Activated CD4-positive, alpha-beta T cell treated with anti-CD3 and anti-CD28 coated beads, Interleukin-2, amount 50 U/mL, for 24 hours (primary cell): ENCODE results near the gene RITA1.
"Not testable (repeated sequence)": the region's sequence is repeated elsewhere in the genome, so short reads cannot be mapped to it uniquely, and the experiment has no call there.

Experiments used
- DNase-seq, 2 donors: peaks; one replicate each; pipeline ENCODE4 v3.0.0-alpha.2; 2020; ENCODE audit warnings: low read depth in 1 of 2, low spot score in 1 of 2

The RITA1 gene, protein sequence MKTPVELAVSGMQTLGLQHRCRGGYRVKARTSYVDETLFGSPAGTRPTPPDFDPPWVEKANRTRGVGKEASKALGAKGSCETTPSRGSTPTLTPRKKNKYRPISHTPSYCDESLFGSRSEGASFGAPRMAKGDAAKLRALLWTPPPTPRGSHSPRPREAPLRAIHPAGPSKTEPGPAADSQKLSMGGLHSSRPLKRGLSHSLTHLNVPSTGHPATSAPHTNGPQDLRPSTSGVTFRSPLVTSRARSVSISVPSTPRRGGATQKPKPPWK

DNA sequence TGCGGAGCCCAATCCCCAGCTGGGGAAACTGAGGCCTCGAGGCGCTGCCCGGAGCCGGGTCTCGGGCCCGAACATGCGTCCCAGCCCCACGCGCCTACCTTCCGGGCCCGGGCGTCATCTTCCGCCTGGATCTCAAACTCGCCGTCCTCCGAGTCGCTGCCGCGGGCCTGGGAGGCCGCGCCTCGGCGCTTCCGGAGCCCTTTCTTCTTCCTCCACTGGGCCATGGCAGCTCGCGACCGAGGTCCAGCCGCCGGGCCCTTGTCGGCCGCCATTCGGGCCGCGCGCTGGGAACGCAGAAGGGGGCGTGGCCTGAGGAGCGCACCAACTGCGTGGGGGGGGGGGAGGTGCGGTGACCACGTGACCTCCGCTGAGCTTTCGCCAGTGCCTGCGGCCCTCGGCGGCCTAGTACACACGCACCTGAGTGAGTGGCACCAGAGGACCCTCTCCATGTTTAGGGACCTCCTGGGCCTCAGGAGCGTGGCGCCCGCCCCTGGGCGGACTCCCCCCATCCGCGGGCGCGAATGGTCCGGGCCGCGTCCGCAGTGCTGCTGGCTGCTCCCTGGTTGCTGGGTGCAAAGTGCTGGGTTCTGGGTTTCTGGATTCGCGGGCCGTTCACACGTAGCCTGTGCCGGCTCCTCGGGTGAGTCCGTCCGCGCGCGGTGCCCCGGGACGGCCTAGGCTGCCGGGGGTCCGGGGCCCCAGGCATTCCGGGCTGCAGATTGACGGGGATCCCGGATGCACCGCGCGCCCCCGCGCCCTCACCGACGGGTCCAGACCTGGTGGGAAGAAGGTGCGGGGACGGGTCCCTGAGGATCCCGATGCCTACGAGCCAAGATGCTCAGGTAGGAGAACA lies at the start of gene RITA1, which contains the start of gene DDX54:
Gene RITA1 (plus strand): TSS at position 542 of the 853 bp plus-strand sequence. CDS start 1,026 bp downstream, outside the sequence.
Gene DDX54 (minus strand): TSS at position 299 of the 853 bp plus-strand sequence. CDS start 27 bp downstream, at position 272.
- DNase-seq, result peak; percentile 77 to 82

DNA sequence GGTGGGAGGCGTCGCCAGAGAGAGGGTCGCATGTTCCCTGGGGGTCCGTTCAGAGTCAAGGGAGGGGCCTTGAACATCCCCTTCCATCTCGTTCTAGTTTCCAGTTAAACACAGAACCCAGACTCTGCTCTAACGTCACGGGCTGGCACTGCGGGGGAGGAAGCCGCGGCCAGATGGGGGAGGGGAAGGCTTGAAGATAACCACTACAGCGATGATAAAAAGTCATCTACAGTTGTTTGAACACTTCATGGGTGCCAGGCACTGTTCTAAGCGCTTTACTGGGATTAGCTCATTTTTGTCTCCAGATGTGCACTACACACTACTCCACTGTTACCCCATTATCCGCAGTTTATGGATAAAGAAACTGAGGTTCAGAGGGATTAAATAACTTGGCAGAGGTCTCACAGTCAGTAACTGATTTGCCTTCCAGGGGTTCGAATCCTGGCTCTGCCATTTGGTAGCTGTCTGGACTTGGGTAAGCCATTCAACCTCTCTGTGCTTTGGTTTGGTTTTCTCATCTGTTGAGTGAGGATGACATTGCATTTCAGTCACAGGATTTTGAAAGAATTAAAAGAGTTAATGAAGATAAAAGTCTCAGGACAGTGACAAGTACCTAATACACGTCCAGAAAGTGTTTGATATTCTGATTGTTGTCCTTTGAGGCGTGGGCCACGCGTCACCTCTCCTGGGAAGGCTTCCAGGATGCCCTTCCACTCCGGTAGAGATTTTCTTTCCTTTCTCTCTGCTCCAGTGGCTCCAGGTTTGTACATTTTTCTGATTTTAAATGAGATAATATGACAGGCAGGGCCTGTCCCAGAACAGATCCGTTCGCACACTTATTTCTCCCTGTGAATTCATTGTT lies 49.2 kb upstream of the RITA1 start:
- DNase-seq, result peak; percentile 33 to 40

DNA sequence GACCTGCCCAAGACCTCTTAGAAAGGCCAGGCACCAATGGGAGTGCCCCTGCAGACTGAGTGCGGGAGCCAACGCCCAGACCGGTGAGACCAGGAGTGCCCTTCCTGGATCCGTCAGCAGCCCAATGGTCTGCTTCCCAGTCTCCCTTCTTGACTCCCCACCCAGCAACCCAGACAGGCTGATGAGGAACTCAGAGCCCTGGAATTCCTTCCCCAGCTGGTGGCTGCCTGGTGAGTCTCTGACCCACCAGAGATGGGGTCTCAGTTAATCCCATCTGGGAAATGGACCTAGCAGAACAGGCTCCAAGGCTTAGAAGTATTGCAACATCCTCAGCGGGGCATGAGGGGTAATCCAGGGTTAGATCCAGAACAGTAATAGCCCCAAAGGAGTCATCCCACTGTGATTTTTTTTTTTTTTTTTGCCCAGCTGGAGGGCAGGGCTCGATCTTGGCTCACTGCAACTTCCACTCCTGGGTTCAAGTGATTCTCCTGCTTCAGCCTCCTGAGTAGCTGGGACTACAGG lies 48.5 kb upstream of the RITA1 start:
- DNase-seq, result no peak

DNA sequence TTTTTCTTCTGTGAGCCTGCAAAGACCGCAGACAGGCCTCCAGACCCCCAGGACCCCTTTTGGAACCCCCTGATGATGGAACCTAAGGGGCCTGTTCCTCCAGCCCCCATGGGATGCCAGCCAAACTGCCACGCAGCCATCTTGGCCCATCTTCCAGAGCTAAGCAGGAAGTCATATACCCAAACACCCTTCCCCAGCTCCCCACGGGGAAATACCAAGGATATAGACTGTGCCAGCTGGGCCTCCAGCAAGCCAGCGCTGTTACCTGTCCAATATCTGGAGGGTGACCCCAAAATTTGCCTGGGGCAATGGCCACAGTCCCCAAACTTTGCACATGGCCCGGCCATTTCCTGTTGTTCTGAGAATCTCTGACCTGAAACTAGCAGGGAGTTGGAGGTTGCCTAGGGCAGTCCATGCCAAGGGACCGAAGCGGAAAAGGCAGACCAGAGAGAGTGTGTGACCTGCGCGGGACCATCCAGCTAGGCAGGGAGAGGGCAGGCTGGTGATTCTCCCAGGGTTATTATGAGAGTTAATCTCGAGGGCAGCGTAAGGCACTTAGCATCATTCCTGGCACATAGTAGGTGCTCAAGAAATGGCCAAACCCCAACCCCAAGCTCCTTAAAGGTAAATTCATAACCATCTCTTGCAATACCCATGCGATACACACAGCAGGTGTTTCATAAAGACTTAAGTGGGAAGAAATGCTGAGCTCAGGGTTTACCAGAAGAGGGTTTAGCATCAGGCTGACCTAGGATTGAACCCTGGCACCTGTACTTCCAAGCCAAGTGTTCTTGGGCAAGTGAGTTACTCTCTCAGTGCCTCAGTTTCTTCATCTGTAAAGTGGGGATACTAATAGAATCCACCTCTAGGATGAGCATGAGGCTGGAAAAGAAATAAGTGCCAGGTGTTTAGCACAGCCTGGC lies 47.4 kb upstream of the RITA1 start:
- DNase-seq, result no peak

DNA sequence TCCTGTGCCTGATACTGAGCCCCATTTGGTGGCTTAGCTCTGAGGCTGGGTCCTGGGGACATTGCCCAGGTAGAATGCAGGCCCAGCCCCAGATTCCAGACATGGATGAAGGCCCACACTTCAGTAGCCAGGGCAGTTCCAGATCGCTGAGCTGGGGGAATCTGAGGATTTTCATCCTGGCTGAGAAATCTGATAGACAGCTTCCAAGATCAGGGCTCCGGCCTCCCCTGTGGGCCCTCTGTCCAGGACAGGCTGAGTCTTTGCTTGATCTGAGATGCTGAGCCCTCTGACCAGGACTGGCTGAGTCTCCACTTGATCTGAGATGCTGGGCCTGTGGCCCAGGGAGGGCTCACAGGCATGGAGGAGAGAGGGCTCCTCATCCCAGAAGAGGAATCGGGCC lies 46.7 kb upstream of the RITA1 start:
- DNase-seq, result no peak

DNA sequence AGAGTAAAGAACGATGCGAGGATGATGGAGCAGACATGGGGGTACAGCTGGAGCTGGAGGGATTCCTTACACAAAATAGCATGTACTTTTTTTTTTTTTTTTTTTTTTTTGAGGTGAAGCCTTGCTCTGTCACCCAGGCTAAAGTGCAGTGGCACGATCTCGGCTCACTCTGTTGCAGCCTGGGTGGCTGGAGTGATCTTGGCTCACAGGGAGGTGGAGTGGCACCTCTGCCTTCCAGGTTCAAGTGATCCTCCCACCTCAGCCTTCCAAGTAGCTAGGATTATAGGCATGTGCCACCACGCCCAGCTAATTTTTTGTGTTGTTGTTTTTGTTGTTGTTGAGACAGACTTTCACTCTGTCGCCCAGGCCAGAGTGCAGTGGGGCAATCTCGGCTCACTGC lies 44.8 kb upstream of the RITA1 start:
- DNase-seq, result no peak

DNA sequence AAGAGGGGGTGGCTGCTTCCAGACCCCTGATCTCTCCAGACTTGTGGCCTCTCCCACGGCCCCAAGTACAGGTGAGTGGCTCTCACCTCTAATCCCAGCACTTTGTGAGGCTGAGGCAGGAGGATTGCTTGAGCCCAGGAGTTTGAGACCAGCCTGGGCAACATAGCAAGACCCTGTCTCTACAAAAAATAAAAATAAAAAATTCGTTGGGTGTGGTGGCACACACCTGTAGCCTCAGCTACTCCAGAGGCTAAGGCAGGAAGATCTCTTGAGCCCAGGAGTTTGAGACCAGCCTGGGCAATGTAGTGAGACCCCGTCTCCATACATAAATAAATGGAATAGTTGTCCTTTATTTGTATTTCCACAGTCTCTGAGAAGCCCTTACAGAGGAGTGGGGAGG lies 43.8 kb upstream of the RITA1 start:
- DNase-seq, result not testable (repeated sequence)

DNA sequence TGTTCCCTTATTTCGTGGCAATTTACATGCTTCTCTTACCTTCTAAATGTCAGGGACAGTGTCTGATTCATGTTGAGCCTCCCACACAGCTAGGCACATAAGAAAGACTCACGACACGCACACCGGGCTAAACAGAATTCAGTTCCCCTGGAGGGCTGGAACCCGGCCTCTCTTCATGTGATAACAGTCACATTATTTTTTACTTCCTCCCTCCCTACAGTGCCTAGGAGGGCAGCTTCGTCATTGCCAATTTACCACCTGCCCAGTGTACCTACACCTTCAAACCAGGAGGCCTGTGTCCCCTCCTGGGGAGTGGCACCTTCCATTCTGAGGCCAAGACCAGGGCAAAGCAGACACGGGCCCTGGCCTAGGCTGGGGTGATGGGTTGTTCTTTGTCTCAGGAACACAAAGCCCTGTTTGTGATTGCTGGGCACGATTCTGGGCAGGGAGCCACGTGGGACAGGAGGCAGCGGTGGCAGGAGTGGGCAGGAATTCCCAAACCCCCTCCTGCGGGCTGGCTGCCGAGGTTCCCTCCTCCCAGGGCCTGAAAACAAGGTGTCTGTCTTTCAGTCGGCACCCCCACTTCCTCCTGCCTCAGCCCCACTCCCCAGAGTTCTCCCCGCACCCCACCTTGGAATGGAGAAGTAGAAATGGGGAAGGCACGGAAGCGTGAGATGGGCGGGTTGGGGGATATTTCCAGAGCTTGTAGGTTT lies 43.2 kb upstream of the RITA1 start:
- no peak for DNase-seq

DNA sequence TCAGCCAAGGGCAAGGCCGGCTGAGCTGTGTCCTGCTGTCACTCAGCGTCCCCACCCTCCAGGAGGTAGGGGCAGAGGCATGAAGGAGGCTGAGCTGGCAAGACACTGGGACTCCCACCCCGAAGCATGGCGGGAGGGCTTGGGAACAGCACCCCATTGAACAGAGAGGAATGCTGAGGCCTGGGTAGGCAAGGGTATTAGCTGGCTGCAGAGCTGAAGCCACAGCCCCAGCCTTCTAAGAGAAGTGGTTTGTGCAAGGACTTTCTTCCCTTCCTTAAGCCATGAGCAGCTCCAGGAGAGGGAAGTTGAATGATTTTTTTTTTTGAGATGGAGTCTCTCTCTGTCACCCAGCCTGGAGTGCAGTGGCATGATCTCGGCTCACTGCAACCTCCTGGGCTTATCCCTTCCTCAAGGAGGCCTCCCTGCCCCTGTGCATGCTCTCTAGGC lies 42.6 kb upstream of the RITA1 start:
- no peak for DNase-seq

DNA sequence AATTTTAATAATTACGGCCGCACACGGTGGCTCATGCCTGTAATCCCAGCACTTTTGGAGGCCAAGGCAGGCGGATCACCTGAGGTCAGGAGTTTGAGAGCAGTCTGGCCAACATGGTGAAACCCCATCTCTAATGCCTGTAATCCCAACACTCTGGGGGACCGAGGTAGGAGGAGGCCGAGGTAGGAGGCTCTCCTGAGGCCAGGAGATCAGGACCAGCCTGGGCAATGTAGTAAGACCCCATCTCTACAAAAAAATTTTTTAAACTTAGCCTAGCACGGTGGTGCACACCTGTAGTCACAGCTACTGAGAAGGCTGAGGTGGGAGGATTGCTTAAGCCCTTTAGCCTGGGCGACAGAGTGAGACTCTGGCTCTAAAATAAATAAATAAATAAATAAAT lies 41.6 kb upstream of the RITA1 start:
- DNase-seq, result no peak

DNA sequence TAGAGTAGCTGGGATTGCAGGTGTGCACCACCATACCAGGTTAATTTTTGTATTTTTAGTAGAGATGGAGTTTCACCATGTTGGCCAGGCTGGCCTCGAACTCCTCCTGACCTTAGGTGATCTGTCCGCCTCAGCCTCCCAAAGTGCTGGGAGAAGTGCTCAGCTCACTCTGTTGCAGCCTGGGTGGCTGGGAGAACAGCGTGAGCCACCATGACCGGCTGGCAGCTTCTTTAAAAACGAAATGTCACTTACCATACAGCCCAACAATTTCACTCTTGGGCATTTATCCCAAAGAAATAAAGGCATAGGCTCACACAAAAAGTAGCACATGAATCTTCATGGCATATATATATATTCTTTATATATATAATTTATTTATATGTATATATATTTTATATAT lies 40.7 kb upstream of the RITA1 start:
- DNase-seq, result no peak

DNA sequence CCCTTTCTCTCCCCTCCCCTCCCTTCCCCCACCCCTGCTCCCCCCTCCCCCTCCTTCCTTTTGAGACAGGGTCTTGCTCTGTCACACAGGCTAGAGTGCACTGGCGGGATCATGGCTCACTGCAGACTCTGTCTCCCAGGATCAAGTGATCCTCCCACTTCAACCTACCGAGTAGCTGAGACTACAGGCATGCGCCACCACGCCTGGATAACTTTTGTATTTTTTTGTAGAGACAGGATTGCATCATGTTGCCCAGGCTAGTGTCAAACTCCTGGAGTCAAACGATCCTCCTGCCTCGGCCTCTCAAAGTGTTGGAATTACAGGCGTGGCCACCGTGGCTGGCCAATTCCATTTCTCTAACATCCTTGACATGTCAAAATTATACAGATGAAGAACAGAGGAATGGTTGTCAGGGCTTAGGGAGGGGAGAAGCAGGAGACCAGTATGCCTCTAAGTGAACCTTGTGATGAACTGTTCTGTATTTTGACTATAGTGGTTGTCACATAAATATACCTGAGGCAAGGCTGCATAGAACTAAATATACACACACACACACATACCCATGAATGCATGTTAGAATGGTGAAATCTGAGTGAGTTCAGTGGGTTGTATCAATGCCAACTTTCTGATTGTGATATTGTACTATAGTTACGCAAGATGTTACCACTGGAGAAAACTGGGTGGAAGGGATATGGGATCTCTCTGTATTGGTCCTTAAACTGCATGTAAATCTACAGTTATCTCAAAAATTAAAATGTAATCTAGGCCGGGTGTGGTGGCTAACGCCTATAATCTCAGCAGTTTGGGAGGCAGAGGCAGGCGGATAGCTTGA lies 39.6 kb upstream of the RITA1 start:
- DNase-seq, result no peak

DNA sequence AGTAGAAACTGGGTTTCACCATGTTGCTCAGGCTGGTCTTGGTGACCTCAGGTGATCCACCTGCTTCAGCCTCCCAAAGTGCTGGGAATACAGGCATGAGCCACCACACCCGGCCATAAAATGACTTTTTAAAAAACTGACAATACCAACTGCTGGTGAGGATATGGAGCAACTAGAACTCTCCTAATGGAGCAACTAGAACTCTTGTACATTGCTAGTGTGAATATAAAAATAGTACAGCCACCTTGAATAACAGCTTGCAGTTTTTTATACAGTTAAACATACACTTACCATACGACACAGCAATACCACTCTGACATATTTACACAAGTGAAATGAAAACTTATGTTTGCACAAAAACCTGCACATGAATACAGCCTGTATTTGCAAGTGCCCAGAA lies 38.5 kb upstream of the RITA1 start:
- DNase-seq, result no peak

DNA sequence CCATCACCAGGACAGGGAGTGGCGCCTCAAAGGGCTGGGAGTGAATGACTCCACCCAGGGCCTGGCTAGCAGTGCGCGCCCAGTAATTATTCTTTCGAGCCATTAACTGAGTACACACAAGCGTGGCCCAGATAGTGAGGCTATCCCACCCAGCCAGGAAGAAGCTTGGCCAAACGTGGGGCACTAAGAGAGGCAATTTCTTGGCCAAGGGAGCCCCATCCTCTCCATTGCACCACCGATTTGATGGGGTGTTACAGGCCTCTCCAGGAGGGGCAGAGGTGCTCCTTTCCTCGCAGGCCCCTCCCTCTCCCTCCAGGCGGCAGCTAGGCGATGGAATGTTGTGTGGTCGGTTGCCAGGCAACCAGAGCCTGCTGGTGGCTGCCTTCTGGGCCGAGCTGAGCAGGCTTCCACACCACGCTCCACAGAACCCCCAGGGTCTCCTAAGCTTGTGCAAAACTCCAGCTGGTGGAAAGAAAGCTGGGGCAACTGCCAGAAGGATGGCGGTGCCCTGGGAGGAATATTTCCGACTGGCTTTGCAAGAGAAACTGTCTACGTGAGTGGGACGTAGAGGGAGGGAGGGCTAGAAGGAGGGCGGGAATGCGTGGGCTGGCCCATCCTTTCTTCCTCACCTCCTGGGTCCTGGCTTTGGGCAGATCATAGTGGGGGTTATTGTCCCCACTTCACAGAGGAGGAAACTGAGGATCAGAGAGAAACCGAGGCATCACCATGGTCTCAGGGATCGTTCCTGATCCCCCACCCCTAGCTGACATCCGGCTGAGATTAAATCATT lies 36.0 kb upstream of the RITA1 start, which contains the start of gene CFAP73:
Gene CFAP73 (plus strand): TSS at position 364 of the 790 bp plus-strand sequence. CDS start 134 bp downstream, at position 498.
- DNase-seq, result no peak

DNA sequence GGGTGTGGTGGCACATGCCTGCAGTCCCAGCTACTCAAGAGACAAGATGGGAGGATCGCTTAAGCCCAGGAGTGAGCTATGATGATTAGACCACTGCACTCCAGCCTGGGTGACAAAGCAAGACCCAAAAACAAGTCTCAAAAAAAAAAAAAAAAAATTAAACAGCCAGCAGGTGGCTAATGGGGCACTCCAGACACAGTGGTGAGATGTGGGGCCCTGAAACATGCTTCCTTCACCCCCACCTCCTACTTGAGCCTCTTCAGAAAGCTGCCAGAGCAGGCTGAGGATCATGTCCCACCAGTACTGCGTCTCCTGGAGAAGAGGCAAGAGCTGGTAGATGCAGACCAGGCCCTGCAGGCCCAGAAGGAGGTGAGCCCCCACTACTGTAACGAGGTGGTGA lies 33.9 kb upstream of the RITA1 start:
- DNase-seq, result no peak

DNA sequence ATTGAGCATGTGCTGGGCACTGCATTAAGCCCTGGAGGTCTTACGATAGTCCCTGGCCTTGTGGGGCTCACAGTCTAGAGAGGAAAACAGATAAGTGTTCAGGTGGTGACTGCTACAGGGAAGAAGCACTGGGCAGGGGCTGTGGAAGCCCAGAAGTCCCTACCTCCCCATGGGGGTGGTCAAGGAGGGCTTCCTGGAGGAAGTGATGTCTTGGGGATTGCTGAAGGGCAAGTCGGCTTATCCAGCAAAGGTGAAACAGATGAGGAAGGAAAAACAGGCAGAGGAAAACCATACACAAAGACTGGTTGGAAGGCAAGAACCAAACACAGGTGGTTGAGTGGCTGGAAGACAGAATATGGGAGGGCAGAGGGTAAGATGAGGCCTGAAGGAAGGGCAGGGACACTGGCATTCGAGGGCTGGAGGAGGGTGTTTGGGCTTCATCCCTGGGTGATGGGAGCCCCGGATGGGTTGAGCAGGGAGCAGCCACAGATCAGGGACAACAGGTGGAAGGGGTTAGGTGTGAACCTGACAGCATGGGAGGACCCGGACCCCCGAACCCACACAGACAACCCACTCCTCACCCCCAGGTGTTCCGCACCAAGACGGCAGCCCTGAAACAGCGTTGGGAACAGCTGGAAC lies 33.2 kb upstream of the RITA1 start:
- DNase-seq, result no peak
